Measurements from ENCODE around the gene WWOX. TPM values are rescaled to one million over a fixed set of nuclear protein-coding genes. Genes with fewer than 3 reads are reported as not detected.

Gene WWOX
- total and polyA plus RNA-seq, 2 of the 13 experiments (the other 11 are each of a cell fraction or from before 2014, with no cell fraction given) = 9.1 to 37.4 TPM

GRCh38 chr16:78485917-78486257 lies 386.4 kb downstream of the WWOX start (continued):
- TF ChIP-seq, protein P1, sequence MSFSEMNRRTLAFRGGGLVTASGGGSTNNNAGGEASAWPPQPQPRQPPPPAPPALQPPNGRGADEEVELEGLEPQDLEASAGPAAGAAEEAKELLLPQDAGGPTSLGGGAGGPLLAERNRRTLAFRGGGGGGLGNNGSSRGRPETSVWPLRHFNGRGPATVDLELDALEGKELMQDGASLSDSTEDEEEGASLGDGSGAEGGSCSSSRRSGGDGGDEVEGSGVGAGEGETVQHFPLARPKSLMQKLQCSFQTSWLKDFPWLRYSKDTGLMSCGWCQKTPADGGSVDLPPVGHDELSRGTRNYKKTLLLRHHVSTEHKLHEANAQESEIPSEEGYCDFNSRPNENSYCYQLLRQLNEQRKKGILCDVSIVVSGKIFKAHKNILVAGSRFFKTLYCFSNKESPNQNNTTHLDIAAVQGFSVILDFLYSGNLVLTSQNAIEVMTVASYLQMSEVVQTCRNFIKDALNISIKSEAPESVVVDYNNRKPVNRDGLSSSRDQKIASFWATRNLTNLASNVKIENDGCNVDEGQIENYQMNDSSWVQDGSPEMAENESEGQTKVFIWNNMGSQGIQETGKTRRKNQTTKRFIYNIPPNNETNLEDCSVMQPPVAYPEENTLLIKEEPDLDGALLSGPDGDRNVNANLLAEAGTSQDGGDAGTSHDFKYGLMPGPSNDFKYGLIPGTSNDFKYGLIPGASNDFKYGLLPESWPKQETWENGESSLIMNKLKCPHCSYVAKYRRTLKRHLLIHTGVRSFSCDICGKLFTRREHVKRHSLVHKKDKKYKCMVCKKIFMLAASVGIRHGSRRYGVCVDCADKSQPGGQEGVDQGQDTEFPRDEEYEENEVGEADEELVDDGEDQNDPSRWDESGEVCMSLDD (CRISPR knock-in tag; IDR thresholded peaks at IDR 0.05; ENCODE audit: borderline replicate concordance) = no peak
- no peak for TF ChIP-seq MTERF4 (CRISPR knock-in tag; IDR thresholded peaks at IDR 0.05)
- no peak for TF ChIP-seq CENPBD1 (CRISPR knock-in tag; IDR thresholded peaks at IDR 0.05; ENCODE audit: borderline replicate concordance, low read depth)
- TF ChIP-seq ZBTB25 (CRISPR knock-in tag; IDR thresholded peaks at IDR 0.05) = no peak
- TF ChIP-seq, protein P2, sequence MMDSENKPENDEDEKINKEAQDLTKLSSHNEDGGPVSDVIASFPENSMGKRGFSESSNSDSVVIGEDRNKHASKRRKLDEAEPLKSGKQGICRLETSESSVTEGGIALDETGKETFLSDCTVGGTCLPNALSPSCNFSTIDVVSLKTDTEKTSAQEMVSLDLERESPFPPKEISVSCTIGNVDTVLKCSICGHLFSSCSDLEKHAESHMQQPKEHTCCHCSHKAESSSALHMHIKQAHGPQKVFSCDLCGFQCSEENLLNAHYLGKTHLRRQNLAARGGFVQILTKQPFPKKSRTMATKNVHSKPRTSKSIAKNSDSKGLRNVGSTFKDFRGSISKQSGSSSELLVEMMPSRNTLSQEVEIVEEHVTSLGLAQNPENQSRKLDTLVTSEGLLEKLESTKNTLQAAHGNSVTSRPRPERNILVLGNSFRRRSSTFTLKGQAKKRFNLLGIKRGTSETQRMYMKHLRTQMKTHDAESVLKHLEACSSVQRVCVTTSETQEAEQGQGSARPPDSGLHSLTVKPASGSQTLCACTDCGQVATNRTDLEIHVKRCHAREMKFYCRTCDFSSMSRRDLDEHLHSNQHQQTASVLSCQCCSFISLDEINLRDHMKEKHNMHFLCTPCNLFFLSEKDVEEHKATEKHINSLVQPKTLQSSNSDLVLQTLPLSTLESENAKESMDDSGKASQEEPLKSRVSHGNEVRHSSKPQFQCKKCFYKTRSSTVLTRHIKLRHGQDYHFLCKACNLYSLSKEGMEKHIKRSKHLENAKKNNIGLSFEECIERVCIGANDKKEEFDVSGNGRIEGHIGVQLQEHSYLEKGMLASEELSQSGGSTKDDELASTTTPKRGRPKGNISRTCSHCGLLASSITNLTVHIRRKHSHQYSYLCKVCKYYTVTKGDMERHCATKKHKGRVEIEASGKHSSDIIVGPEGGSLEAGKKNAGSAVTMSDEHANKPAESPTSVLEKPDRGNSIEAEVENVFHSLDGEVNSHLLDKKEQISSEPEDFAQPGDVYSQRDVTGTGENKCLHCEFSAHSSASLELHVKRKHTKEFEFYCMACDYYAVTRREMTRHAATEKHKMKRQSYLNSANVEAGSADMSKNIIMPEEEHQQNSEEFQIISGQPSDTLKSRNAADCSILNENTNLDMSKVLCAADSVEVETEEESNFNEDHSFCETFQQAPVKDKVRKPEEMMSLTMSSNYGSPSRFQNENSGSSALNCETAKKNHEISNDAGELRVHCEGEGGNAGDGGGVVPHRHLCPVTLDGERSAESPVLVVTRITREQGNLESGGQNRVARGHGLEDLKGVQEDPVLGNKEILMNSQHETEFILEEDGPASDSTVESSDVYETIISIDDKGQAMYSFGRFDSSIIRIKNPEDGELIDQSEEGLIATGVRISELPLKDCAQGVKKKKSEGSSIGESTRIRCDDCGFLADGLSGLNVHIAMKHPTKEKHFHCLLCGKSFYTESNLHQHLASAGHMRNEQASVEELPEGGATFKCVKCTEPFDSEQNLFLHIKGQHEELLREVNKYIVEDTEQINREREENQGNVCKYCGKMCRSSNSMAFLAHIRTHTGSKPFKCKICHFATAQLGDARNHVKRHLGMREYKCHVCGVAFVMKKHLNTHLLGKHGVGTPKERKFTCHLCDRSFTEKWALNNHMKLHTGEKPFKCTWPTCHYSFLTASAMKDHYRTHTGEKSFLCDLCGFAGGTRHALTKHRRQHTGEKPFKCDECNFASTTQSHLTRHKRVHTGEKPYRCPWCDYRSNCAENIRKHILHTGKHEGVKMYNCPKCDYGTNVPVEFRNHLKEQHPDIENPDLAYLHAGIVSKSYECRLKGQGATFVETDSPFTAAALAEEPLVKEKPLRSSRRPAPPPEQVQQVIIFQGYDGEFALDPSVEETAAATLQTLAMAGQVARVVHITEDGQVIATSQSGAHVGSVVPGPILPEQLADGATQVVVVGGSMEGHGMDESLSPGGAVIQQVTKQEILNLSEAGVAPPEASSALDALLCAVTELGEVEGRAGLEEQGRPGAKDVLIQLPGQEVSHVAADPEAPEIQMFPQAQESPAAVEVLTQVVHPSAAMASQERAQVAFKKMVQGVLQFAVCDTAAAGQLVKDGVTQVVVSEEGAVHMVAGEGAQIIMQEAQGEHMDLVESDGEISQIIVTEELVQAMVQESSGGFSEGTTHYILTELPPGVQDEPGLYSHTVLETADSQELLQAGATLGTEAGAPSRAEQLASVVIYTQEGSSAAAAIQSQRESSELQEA (CRISPR knock-in tag; IDR thresholded peaks at IDR 0.05; ENCODE audit: not compliant biosample characterization) = no peak
- TF ChIP-seq SIN3B (IDR thresholded peaks at IDR 0.05; ENCODE audit: low read length) = no peak
- no peak for TF ChIP-seq ONECUT2 (CRISPR knock-in tag; IDR thresholded peaks at IDR 0.05)
- no peak for TF ChIP-seq HNRNPL (IDR thresholded peaks at IDR 0.05; ENCODE audit: low read depth, low read length)
- TF ChIP-seq, protein P3, sequence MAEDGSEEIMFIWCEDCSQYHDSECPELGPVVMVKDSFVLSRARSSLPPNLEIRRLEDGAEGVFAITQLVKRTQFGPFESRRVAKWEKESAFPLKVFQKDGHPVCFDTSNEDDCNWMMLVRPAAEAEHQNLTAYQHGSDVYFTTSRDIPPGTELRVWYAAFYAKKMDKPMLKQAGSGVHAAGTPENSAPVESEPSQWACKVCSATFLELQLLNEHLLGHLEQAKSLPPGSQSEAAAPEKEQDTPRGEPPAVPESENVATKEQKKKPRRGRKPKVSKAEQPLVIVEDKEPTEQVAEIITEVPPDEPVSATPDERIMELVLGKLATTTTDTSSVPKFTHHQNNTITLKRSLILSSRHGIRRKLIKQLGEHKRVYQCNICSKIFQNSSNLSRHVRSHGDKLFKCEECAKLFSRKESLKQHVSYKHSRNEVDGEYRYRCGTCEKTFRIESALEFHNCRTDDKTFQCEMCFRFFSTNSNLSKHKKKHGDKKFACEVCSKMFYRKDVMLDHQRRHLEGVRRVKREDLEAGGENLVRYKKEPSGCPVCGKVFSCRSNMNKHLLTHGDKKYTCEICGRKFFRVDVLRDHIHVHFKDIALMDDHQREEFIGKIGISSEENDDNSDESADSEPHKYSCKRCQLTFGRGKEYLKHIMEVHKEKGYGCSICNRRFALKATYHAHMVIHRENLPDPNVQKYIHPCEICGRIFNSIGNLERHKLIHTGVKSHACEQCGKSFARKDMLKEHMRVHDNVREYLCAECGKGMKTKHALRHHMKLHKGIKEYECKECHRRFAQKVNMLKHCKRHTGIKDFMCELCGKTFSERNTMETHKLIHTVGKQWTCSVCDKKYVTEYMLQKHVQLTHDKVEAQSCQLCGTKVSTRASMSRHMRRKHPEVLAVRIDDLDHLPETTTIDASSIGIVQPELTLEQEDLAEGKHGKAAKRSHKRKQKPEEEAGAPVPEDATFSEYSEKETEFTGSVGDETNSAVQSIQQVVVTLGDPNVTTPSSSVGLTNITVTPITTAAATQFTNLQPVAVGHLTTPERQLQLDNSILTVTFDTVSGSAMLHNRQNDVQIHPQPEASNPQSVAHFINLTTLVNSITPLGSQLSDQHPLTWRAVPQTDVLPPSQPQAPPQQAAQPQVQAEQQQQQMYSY (CRISPR knock-in tag; IDR thresholded peaks at IDR 0.05) = no peak
- 0 out of 2 replicates have a peak, but pooled peaks have one; percentile 9 for TF ChIP-seq SNAI1 (CRISPR knock-in tag; IDR thresholded peaks at IDR 0.05; ENCODE audit: borderline replicate concordance)
- TF ChIP-seq RBM39 (IDR thresholded peaks at IDR 0.05; ENCODE audit: low read depth, low read length, poor library complexity, severe bottlenecking) = no peak
- peak; percentile 57; the same call in 1 of the 2 replicates for TF ChIP-seq ZNF879 (CRISPR knock-in tag; IDR thresholded peaks at IDR 0.05)
